Endothelial cell (in vitro differentiated cells): ENCODE measurements around the gene CDKN2C. TPM values are rescaled to one million over a fixed set of nuclear protein-coding genes. Genes with fewer than 3 reads are reported as not detected.

Experiments
- DNase-seq: peaks from one replicate; pipeline ENCODE4 v3.0.0; 2021; ENCODE audit warnings: low spot score
- H3K27ac Mint-ChIP-seq: one replicate; pipeline ENCODE4 v1.8.0; 2021; ENCODE audit warnings: mixed read lengths, inconsistent platforms; ENCODE audit not compliant: unreplicated experiment
- H3K27me3 Mint-ChIP-seq: one replicate; pipeline ENCODE4 v1.8.0; 2021; ENCODE audit warnings: mild to moderate bottlenecking, moderate library complexity, mixed read lengths, inconsistent platforms; ENCODE audit not compliant: unreplicated experiment
- H3K36me3 Mint-ChIP-seq: one replicate; pipeline ENCODE4 v1.8.0; 2021; ENCODE audit warnings: mild to moderate bottlenecking, low read depth, mixed read lengths, inconsistent platforms; ENCODE audit not compliant: unreplicated experiment
- H3K4me1 Mint-ChIP-seq: one replicate; pipeline ENCODE4 v1.8.0; 2021; ENCODE audit warnings: mild to moderate bottlenecking, mixed read lengths, inconsistent platforms; ENCODE audit not compliant: unreplicated experiment
- H3K4me3 Mint-ChIP-seq: one replicate; pipeline ENCODE4 v1.8.0; 2021; ENCODE audit warnings: mild to moderate bottlenecking, mixed read lengths, inconsistent platforms; ENCODE audit not compliant: unreplicated experiment
- H3K9me3 Mint-ChIP-seq: one replicate; pipeline ENCODE4 v1.8.0; 2021; ENCODE audit warnings: mixed read lengths, inconsistent platforms; ENCODE audit not compliant: unreplicated experiment
- total RNA-seq: library from RNA; stranded (reverse); fragmentation: NEBNext Ultra II Directional; extraction: Animal tissue kit (Norgen Biotek cat#: 25700); gene quantifications from one replicate; pipeline ENCODE4 v1.2.1, GENCODE V29; 2021; ENCODE audit not compliant: unreplicated experiment
- TF ChIP-seq, protein P1 (sequence below): fragments of 200-600 bp; sonication (generic); IDR thresholded peaks from one replicate; pipeline ENCODE4 v1.5.0; 2021; ENCODE audit warnings: antibody characterized with exemption; ENCODE audit not compliant: unreplicated experiment

CDKN2C gene
- total RNA-seq, 1 donor from 2014 or later: not detected

GRCh38 chr1:50985094-50985493 lies 15.0 kb downstream of the CDKN2C start:
- no peak for DNase-seq
- Mint-ChIP-seq H3K9me3 (no peaks in the 10 kb centered on the region), H3K4me3 (no peak overlapping the region), H3K4me1 (no peaks in the 10 kb centered on the region), H3K27ac (no peak overlapping the region), H3K36me3 (no peaks in the 10 kb centered on the region), H3K27me3 (peaks cover 1% of the 10 kb centered on the region)
- TF ChIP-seq, protein P1, sequence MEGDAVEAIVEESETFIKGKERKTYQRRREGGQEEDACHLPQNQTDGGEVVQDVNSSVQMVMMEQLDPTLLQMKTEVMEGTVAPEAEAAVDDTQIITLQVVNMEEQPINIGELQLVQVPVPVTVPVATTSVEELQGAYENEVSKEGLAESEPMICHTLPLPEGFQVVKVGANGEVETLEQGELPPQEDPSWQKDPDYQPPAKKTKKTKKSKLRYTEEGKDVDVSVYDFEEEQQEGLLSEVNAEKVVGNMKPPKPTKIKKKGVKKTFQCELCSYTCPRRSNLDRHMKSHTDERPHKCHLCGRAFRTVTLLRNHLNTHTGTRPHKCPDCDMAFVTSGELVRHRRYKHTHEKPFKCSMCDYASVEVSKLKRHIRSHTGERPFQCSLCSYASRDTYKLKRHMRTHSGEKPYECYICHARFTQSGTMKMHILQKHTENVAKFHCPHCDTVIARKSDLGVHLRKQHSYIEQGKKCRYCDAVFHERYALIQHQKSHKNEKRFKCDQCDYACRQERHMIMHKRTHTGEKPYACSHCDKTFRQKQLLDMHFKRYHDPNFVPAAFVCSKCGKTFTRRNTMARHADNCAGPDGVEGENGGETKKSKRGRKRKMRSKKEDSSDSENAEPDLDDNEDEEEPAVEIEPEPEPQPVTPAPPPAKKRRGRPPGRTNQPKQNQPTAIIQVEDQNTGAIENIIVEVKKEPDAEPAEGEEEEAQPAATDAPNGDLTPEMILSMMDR: no peak

GRCh38 chr1:50986653-50987052 lies 16.6 kb downstream of the CDKN2C start:
- TF ChIP-seq, protein P1: no peak
- Mint-ChIP-seq H3K27ac (no peak overlapping the region), H3K4me1 (no peaks in the 10 kb centered on the region), H3K4me3 (no peak overlapping the region), H3K27me3 (peaks cover 1% of the 10 kb centered on the region), H3K36me3 (no peaks in the 10 kb centered on the region), H3K9me3 (no peaks in the 10 kb centered on the region)
- no peak for DNase-seq

- peaks cover 1% of the 10 kb centered on the region for H3K27me3 Mint-ChIP-seq
- no peak for DNase-seq
- no peaks in the 10 kb centered on the region for H3K36me3 Mint-ChIP-seq
- TF ChIP-seq, protein P1: no peak
- H3K27ac Mint-ChIP-seq: no peak overlapping the region
- no peak overlapping the region for H3K4me3 Mint-ChIP-seq
- H3K9me3 Mint-ChIP-seq: no peaks in the 10 kb centered on the region
- no peaks in the 10 kb centered on the region for H3K4me1 Mint-ChIP-seq
Observed at GRCh38 chr1:50989694-50990093, 19.6 kb downstream of the CDKN2C start.

GRCh38 chr1:50992532-50993318 lies 22.7 kb downstream of the CDKN2C start:
- Mint-ChIP-seq H3K36me3 (no peaks in the 10 kb centered on the region), H3K4me1 (no peaks in the 10 kb centered on the region), H3K27ac (no peak overlapping the region), H3K27me3 (no peaks in the 10 kb centered on the region), H3K9me3 (no peaks in the 10 kb centered on the region), H3K4me3 (no peak overlapping the region)
- TF ChIP-seq, protein P1: no peak
- no peak for DNase-seq

DNA sequence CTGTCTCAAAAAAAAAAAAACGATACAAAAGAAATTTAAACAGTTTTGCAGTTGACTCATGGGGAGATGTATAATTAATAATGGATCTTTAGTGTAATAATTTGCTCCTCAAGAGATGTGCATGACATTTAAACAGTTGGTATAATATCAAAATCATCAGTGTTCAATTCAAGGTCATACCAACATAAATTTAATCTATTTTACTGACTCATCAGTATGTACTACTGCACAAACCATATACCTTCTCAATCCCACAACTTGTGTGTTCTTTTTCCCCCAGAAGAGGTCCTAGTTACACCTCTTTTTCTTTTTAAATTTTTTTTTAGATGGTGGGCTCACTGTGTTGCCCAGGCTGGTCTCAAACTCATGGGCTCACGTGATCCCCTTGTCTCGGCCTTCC lies 23.6 kb downstream of the CDKN2C start:
- Mint-ChIP-seq H3K4me3 (no peak overlapping the region), H3K27ac (no peak overlapping the region), H3K4me1 (no peaks in the 10 kb centered on the region), H3K27me3 (no peaks in the 10 kb centered on the region), H3K9me3 (no peaks in the 10 kb centered on the region), H3K36me3 (no peaks in the 10 kb centered on the region)
- TF ChIP-seq, protein P1: no peak
- DNase-seq: no peak
